Kidney epithelial cell (primary cell): ENCODE measurements around the gene TBC1D22A. TPM values are rescaled to one million over a fixed set of nuclear protein-coding genes. Genes with fewer than 3 reads are reported as not detected.

ENCODE experiments used
- DNase-seq: peaks from one replicate; pipeline ENCODE4 v3.0.0-alpha.2; 2010; ENCODE audit warnings: low read depth
- H3K27me3 ChIP-seq: 2 replicates; pipeline ENCODE4 v1.6.0; 2011; ENCODE audit warnings: low read length; ENCODE audit not compliant: control insufficient read depth, insufficient read depth
- H3K36me3 ChIP-seq: 2 replicates; pipeline ENCODE4 v1.5.1; 2011; ENCODE audit warnings: low read length; ENCODE audit not compliant: control insufficient read depth, insufficient read depth
- H3K4me3 ChIP-seq: 2 replicates; pipeline ENCODE4 v1.5.1; 2011; ENCODE audit warnings: low read depth, mild to moderate bottlenecking, control low read depth, low read length
- total RNA-seq: library from RNA; depleted of rRNA; stranded (reverse); fragments of >200 nt; gene quantifications from 2 replicates; pipeline ENCODE4 v1.2.3, GENCODE V29; 2015
- TF ChIP-seq, protein P1 (sequence below): IDR thresholded peaks from 2 replicates; pipeline ENCODE4 v1.5.1; 2011; ENCODE audit warnings: mild to moderate bottlenecking, moderate library complexity, low read length, control low read depth, inconsistent platforms; ENCODE audit not compliant: insufficient read depth, poor library complexity, severe bottlenecking

The TBC1D22A gene
- total RNA-seq, 1 donor from 2014 or later = 25.7 TPM

DNA sequence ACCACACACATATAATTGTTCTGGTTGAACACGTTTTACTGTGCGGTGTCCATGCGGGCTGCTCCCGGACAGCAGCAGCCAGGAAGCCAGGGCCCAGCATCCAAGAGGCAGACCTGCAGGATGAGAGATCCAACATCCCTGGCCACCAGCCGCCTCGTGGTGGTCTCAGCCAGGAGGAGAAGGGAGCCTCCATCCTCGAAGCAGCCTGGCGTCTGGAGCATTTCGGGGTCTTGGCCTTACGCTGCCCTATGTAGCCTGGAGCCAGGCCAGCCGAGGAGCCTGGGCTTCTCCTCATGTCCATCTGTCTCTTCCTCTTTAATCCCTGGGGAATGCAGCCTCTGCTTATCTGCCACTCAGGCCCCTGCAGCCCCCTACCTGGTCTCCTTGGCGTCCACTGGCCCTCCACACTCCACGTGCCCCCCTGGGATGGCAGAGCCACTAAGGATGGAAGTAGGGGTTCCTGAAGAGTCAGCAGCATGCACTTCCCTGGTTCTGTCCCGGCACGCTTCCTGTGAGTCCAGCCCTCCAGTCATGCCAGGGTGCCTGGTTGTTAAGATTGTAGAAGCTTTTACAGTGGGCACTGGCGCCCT lies 253.2 kb downstream of the TBC1D22A start:
- TF ChIP-seq, protein P1, sequence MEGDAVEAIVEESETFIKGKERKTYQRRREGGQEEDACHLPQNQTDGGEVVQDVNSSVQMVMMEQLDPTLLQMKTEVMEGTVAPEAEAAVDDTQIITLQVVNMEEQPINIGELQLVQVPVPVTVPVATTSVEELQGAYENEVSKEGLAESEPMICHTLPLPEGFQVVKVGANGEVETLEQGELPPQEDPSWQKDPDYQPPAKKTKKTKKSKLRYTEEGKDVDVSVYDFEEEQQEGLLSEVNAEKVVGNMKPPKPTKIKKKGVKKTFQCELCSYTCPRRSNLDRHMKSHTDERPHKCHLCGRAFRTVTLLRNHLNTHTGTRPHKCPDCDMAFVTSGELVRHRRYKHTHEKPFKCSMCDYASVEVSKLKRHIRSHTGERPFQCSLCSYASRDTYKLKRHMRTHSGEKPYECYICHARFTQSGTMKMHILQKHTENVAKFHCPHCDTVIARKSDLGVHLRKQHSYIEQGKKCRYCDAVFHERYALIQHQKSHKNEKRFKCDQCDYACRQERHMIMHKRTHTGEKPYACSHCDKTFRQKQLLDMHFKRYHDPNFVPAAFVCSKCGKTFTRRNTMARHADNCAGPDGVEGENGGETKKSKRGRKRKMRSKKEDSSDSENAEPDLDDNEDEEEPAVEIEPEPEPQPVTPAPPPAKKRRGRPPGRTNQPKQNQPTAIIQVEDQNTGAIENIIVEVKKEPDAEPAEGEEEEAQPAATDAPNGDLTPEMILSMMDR = no peak
- Histone ChIP-seq H3K27me3 (no peaks in the 10 kb centered on the region), H3K4me3 (no peak overlapping the region), H3K36me3 (no peaks in the 10 kb centered on the region)
- no peak for DNase-seq

DNA sequence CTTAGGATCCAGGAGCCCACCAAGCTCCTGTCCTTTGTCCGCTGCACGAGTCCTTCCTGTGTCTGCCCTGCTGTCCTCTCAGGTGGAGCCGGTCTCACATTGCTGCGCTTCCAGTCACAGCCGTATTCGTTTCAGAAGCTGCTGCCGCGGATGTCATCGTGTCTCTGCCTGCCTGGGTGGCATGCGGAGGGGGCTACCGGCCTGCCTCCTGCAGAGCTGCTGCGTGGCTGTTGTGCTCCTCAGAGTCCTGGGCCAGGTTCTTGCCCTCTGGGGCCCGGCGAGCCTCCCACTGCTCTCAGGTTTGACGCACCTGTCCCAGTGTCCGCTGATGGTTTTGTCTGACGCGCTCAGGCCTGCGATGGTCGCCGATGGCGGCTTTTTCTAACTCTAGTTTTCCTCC lies 254.2 kb downstream of the TBC1D22A start:
- no peaks in the 10 kb centered on the region for H3K36me3 ChIP-seq
- H3K27me3 ChIP-seq = no peaks in the 10 kb centered on the region
- TF ChIP-seq, protein P1 = no peak
- no peak overlapping the region for H3K4me3 ChIP-seq
- no peak for DNase-seq

DNA sequence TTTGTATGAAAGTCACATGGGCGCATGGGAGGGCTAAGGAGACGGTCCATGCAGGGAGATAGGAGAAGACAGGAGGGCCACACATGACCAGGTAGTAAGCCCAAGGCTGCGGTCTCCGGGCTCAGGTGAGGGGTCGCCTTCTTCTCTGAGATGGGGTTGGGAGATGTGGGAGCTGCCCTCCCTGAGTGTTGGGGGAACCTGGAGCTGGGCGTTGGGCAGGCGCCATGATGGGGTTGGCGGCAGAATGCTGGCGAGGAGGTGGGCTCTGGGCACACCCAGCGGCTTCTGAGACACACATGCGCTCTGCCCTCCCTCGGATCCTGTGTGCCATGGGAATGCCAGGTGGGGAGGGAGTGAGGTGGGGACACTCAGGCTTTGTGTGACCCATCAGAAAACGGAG lies 254.8 kb downstream of the TBC1D22A start:
- Histone ChIP-seq H3K4me3 (no peak overlapping the region), H3K36me3 (no peaks in the 10 kb centered on the region), H3K27me3 (no peaks in the 10 kb centered on the region)
- DNase-seq = no peak
- TF ChIP-seq, protein P1 = no peak

DNA sequence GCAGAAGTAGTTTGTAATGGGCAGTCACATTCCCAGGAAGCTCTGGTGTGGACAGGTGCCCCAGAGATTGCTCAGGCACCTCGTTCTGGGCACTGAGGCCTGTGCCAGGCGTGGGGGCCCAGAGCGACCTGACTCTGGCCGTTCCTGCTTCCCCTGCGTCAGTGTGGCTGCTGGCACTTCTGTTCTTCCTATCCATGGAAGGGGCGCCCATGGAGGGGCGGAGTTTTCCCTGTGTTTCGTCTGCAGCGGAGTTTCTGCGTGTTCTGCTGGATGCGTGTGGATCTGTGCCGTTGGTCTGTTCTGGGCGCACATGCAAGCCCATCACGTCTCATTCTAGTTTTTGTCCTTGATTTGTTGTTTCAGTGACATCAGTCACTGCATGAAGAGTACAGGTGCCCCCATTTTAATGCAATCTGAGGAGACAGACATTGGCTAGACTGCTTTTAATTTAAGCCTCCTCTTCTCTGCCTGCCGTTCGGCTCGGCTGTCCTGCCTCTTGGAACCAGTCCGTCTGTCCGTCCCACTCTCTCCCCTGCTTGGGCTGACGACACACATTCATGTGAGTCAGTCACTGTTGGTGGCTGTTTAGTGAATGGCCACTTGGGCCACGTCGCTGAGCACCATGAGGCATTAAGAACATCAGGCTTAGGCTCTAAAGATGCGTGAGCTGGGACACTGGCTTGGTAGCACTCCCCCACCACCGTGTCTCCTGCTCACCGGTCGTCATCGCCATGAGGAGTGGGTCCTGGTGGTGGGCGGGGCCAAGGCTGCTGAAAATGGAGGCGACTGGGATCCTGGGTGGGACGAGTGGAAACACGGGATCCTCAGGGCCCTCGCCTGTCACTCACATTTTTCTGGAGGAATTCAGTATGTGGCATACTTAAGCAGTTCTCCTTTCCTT lies 255.8 kb downstream of the TBC1D22A start:
- Histone ChIP-seq H3K4me3 (no peak overlapping the region), H3K27me3 (no peaks in the 10 kb centered on the region), H3K36me3 (no peaks in the 10 kb centered on the region)
- TF ChIP-seq, protein P1 = no peak
- no peak for DNase-seq

DNA sequence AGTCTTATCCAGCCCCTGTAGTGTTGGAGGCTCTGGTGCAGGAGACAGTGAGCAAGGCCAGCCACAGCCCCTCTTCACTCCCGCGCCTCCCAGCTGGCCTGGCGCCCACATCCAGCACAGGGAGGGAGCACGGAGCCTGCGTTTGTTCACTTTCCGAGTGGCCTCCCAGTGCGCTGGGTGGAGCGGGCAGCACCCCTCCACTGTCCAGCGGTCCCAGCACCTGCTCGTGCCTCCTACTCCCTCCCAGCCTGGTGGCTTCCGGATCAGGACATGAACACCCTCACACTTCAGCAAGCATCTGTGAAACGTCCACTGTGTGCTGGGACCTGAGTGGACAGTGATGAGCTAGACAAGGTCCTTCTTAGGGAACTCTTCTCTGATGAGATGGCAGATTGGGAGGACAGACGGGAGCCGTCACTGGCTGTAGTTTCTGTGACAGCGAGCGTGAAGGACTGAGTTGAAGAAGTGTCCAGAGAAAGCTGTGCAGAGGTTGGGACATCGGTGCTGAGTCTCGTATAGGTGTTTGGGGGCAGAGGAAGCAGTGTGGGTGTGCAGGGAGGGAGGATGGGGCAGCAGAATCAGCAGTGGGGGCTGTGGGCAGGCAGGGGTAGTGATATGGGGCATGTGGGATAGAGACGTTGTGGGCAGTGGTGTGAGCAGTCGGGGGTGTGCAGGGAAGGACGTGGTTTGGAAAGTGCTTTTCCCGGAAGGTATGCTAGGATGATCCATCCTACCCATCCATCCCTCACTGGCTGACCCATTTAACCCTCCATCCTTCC lies 256.8 kb downstream of the TBC1D22A start:
- no peaks in the 10 kb centered on the region for H3K27me3 ChIP-seq
- H3K36me3 ChIP-seq = no peaks in the 10 kb centered on the region
- H3K4me3 ChIP-seq = no peak overlapping the region
- TF ChIP-seq, protein P1 = no peak
- DNase-seq = no peak
